ENCODE results near the gene RPL39L.
A peak's percentile ranks its signal among the peaks of the same experiment; 100 is the strongest.
"Not testable (repeated sequence)": the region's sequence is repeated elsewhere in the genome, so short reads cannot be mapped to it uniquely, and the experiment has no call there.

The RPL39L gene

GRCh38 chr3:187139126-187139894 is at the start of gene RPL39L:
Gene RPL39L, minus strand, starts transcription at chr3:187139496. Its CDS starts 18,196 bp downstream, at chr3:187121300.
- DNase-seq (ENCODE audit: low spot score): peak; percentile 92

- no peak for DNase-seq (ENCODE audit: low spot score)
These were observed 49.6 kb upstream of the RPL39L start for GRCh38 chr3:187188931-187189330.

DNA sequence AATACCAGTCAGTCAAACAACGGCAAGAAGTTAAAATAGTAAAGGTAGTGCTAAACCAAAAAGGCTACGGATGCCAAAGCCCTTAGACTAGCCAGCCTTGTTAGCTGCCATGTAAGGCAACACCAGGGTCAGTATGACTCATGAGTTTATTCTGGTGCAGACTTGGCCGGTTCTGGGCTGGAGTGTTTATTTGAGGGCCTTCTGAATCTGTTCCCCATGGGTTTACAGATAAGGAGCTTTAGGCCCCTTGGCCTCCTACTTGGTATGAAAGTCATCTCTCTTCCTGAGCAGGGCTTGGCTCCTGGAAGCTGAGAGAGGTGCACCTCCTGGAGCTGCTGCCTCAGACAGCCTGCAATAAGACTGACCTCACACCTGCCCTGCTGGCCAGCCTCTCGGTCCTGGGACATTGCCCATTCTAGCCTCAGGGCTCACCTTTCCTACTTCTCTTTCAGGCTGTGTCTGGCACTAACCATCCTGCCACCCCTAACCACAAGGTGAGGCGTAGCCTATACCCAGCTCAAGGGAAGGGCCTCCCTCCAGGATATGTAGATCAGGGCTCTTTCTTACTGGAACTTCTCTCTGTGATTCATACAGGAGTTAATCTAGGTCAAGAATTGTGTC is 47.6 kb upstream of the RPL39L start:
- peak; percentile 48 for DNase-seq (ENCODE audit: low spot score)

DNA sequence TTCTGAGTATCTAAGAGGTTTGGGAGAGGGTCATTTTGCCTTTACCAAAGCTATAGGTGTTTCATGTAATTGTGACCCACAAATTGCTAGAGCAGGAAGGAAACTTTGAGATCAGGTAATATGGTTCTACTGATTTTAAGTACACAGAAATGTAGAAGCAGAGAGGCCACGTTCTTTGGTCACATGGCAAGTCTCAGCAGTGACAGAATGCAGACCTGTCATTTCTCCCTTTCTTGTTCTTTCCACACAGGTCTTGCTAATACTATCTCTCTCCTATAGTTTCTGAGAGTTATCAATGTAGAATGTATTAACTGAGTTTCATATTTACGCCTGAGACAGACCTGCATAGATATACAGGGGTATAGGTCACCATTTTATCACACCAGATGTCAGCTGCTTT is 47.1 kb upstream of the RPL39L start:
- DNase-seq (ENCODE audit: low spot score): no peak

DNA sequence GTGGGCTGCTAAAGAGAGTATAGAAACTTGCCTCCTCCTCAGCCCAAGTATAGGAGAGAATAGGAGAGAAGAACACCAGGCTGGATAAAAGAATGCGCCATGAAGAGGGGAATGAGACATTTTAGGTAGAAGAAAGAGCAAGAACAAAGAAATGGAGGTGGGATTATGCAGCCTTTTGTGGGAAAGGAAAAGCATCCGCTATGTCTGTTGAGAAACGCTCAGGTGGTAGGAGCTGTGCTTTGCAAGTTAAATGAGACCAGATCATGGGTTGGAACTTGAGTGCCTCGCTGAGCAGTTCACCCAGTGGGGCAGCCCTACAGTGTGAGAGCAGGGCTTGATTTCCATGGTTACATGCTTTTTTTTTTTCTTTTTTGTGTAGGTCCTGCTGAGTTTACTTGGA is 46.5 kb upstream of the RPL39L start:
- no peak for DNase-seq (ENCODE audit: low spot score)

DNA sequence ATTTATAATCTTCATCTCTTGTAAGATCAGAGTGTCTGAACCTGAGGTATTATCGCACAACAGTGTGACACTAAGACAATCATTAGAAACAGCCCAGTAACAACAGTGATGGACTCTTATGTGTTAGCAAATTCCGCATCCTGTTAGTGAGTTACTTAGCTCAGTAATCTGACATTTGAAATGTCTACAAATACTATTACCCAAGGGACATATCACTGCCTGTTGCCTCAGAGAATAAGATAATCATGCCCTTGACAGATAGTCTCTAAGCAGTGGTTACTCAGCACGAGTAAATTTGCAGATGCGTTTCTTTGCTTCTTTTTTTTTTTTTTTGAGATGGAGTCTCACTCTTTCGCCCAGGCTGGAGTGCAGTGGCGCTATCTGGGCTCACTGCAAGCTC is 44.6 kb upstream of the RPL39L start:
- DNase-seq (ENCODE audit: low spot score): no peak

DNA sequence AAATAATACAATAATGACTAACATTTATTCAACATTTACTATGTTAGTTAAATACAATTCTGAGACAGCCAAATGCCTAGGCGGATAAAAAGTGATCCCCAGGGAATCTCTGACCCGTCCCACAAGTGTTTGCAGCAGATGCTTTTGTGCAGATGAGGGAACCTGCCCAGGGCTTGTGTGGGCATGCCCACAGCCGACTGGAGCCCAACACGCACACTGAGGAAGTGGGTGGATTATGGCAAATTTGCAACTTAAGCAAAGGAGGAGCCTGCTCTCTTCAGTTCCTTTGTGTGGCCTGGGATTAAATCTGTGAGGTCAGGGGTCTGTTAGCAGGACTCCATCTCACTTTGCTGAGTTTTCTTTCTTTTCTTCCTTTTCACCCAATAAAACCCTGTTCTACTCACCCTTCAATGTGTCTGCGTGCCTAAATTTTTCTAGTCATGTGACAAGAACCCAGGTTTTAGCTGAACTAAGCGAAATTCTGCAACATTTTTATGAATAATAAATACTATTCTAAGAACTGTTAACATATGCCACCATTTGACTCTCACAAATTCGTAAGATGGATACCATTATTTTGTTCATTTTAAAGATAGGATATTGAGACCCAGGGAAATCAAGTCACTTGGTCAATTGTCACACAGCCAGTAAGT is 44.0 kb upstream of the RPL39L start:
- DNase-seq (ENCODE audit: low spot score): peak; percentile 35

- DNase-seq (ENCODE audit: low spot score): no peak
These were observed 42.3 kb upstream of the RPL39L start for GRCh38 chr3:187181454-187182170.

GRCh38 chr3:187172929-187173328 is 33.6 kb upstream of the RPL39L start:
- DNase-seq (ENCODE audit: low spot score): no peak

- DNase-seq (ENCODE audit: low spot score): not testable (repeated sequence)
These were observed 31.6 kb upstream of the RPL39L start for GRCh38 chr3:187170911-187171310.

GRCh38 chr3:187169231-187169960 is 30.1 kb upstream of the RPL39L start:
- DNase-seq (ENCODE audit: low spot score): no peak

GRCh38 chr3:187167777-187168176 is 28.5 kb upstream of the RPL39L start:
- DNase-seq (ENCODE audit: low spot score): no peak

- no peak for DNase-seq (ENCODE audit: low spot score)
These were observed 27.5 kb upstream of the RPL39L start for GRCh38 chr3:187166750-187167149.

DNA sequence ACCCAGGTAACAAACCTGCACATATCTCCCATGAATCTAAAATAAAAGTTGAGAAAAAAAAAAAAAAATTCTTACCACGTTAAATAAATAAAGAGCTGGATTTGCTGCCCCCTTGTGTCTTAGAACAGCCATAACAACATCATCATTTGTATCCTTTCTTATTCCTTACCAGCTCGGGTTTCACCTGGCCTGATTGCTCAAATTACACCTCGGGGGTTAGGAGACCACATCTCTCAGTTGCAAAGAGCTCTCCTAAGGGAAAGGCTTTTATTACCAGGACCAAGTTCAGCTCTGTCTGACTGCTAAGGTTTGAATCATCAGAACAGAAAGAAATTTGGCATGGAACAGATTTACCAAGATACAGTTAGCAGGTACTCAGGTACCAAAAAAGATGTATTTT is 25.8 kb upstream of the RPL39L start:
- peak; percentile 71 for DNase-seq (ENCODE audit: low spot score)

DNA sequence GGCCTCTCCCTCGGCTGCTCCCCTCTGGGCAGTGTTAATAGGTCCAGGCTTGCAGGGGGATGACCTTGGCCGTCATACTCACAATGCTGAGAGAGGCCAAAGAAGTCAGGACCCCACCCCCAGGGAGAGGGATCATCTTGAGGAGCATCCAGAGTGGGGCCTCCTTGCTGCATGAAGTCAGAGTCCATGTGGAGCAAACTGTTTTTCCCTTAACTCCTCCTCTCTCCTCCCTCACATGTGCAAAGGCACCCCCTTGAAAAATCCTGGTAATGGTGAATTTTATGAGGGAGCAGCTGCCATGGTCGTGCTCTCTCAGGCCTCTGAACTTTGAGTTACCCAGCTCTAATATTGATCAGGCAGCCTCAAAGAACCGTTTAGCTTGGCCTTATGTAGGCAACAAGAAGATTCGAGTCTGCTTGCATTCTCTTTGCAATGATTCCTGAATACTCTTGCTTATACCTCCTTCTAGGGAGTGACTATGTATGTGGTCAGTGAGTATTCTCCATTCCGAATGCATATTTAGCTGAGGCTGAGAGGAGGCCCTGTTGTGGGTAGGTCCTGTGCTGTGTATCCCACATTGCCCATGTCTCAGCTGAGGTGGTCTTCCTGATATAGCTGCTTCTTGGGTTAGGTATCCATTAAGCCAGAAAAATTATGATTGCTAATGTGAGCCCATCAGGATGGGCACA is 23.1 kb upstream of the RPL39L start:
- DNase-seq (ENCODE audit: low spot score): no peak

- no peak for DNase-seq (ENCODE audit: low spot score)
These were observed 22.3 kb upstream of the RPL39L start for GRCh38 chr3:187161556-187161955.

DNA sequence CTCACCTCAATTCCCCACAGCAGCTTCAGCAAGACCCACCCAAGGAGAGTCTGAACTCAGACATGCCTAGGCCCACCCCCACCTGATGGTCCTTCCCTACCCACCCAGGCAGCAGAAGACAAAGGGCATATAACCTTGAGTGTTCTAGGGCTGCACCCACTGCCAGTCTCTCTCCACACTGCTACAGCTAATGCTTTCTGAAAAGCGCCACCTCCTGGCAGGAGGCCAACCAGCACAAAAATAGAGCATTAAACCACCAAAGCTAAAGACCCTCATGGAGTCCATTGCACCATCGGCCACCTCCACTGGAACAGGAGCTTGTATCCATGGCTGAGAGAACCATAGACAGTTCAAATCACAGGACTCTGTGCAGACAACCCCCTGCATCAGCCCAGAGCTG is 11.3 kb upstream of the RPL39L start:
- DNase-seq (ENCODE audit: low spot score): no peak

DNA sequence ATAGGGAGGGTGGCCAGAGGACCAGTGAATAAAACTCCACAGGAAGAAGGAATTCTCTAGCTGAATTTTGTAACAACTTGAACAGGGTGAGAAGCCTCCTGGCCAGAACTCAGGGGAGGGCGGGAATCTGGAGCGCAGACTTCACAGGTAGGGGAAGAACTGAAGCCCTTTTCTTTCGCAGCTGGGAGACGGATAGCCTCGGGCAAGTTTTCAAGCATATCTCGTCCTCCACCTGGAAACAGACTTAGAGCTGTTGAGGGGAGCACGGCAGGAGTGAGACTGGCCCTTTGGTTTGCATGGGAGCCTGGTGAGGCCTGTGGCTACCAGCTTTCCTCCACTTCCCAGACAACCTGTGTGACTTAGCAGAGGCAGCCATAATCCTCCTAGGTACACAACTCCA is 10.9 kb upstream of the RPL39L start:
- DNase-seq (ENCODE audit: low spot score): no peak

DNA sequence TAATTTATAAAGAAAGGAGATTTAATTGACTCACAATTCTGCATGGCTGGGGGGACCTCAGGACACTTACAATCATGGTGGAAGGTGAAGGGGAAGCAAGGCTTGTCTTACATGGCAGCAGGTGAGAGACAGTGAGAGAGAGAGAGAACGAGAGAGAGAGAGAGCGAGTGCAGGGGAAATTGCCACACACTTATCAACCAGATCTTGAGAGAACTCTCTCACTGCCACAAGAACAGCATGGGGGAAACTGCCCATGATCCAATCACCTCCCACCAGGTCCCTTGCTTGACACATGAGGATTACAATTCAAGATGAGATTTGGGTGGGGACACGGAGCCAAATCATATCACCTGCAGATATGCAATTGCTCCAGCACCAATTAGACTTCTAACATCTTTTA is 7.1 kb upstream of the RPL39L start:
- DNase-seq (ENCODE audit: low spot score): no peak

DNA sequence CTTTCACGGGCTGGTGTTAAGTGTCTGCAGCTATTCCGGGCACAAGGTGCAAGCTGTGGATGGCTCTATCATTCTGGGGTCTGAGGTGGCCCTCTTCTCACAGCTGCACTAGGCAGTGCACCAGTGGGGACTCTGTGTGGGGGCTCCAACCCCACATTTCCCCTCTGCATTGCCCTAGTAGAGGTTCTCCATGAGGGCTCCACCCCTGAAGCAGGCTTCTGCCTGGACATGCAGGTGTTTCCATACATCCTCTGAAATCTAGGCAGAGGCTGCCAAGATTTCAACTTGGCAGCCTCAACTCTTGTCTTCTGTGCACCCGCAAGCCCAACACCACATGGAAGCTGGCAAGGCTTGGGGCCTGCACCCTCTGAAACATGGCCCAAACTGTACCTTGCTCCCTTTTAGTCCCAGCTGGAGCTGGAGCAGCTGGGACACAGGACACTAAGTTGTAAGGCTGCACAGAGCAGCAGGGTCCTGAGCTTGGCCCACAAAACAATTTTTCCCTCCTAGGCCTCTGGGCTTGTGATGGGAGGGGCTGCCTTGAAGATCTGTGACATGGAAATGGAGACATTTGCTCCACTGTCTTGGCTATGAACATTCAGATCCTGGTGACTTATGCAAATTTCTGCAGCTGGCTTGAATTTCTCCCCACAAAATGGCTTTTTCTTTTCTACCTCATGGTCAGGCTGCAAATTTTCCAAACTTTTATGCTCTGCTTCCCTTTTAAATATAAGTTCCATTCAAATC is 6.0 kb upstream of the RPL39L start:
- no peak for DNase-seq (ENCODE audit: low spot score)

GRCh38 chr3:187139895-187140253 is 578 bp upstream of the RPL39L start:
- DNase-seq (ENCODE audit: low spot score): no peak
